T-helper 2 cell treated with Interferon-gamma antibody and Interleukin-4, amounts not matched to agents 100 ng/mL and 5 ng/mL, for 36 hours (primary cell): Measurements from ENCODE around the gene MOB3B. TPM values are rescaled to one million over a fixed set of nuclear protein-coding genes. Genes with fewer than 3 reads are reported as not detected.

Experiments used
- intact Hi-C: fragments of 100-400 bp; cut with micrococcal nuclease; formaldehyde crosslinking; loops from one replicate; pipeline ENCODE4 v1.15.1; 2023
- total RNA-seq: library from RNA; stranded (reverse); gene quantifications from 2 replicates; pipeline ENCODE4 v1.2.3, GENCODE V29; 2022

Gene MOB3B
- total RNA-seq, 1 donor from 2014 or later: 0.34 TPM

- intact Hi-C loops: no loop called here
Measured at GRCh38 chr9:27348785-27349697, 180.6 kb downstream of the MOB3B start.

GRCh38 chr9:27347889-27348288, 181.7 kb downstream of the MOB3B start:
- intact Hi-C loops: no loop called here

- intact Hi-C loops: no loop called here
Measured at GRCh38 chr9:27344776-27345175, 184.8 kb downstream of the MOB3B start.

- intact Hi-C loops: no loop called here
Measured at GRCh38 chr9:27341545-27342294, 187.9 kb downstream of the MOB3B start.

- intact Hi-C loops: no loop called here
Measured at GRCh38 chr9:27340961-27341511, 188.6 kb downstream of the MOB3B start.

- intact Hi-C loops: no loop called here
Measured at GRCh38 chr9:27340285-27340674, 189.3 kb downstream of the MOB3B start.

- intact Hi-C loops: no loop called here
Measured at GRCh38 chr9:27339661-27340284, 189.8 kb downstream of the MOB3B start.

- intact Hi-C loops: no loop called here
Measured at GRCh38 chr9:27338527-27338903, 191.1 kb downstream of the MOB3B start.

GRCh38 chr9:27337833-27338526, 191.6 kb downstream of the MOB3B start:
- intact Hi-C loops: no loop called here

- intact Hi-C loops: no loop called here
Measured at GRCh38 chr9:27337236-27337635, 192.4 kb downstream of the MOB3B start.

- intact Hi-C loops: no loop called here
Measured at GRCh38 chr9:27336829-27337228, 192.8 kb downstream of the MOB3B start.

- intact Hi-C loops: no loop called here
Measured at GRCh38 chr9:27336126-27336525, 193.5 kb downstream of the MOB3B start.

- intact Hi-C loops: no loop called here
Measured at GRCh38 chr9:27335075-27335474, 194.5 kb downstream of the MOB3B start.

GRCh38 chr9:27333241-27334052, 196.2 kb downstream of the MOB3B start:
- intact Hi-C loops: loop anchor here (1.0 to 5.0 kb wide), 3 partner anchors 34 to 215 kb away; partner anchors contain the start of gene MOB3B

- intact Hi-C loops: loop anchor here (5.0 kb wide), 1 partner anchor 36 kb away; no protein-coding TSS in a partner anchor
Measured at GRCh38 chr9:27331393-27331792, 198.2 kb downstream of the MOB3B start.

- intact Hi-C loops: no loop called here
Measured at GRCh38 chr9:27329291-27329690, 200.3 kb downstream of the MOB3B start.

- intact Hi-C loops: no loop called here
Measured at GRCh38 chr9:27328483-27328882, 201.1 kb downstream of the MOB3B start.

- intact Hi-C loops: no loop called here
Measured at GRCh38 chr9:27311184-27311583, 218.4 kb downstream of the MOB3B start.

- intact Hi-C loops: no loop called here
Measured at GRCh38 chr9:27310582-27310981, 219.0 kb downstream of the MOB3B start.
